SIG-M5 treated with dmso at 0.1 percent for 504 hours (cell line): Measurements from ENCODE around the gene CYTH4.
"Not testable (repeated sequence)": the region's sequence is repeated elsewhere in the genome, so short reads cannot be mapped to it uniquely, and the experiment has no call there.

Experiments used
- DNase-seq: peaks from one replicate; lab custom pipeline; 2025; ENCODE audit not compliant: unreplicated experiment; lab: John Stamatoyannopoulos, UW

CYTH4 gene, protein sequence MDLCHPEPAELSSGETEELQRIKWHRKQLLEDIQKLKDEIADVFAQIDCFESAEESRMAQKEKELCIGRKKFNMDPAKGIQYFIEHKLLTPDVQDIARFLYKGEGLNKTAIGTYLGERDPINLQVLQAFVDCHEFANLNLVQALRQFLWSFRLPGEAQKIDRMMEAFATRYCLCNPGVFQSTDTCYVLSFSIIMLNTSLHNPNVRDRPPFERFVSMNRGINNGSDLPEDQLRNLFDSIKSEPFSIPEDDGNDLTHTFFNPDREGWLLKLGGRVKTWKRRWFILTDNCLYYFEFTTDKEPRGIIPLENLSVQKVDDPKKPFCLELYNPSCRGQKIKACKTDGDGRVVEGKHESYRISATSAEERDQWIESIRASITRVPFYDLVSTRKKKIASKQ

DNA sequence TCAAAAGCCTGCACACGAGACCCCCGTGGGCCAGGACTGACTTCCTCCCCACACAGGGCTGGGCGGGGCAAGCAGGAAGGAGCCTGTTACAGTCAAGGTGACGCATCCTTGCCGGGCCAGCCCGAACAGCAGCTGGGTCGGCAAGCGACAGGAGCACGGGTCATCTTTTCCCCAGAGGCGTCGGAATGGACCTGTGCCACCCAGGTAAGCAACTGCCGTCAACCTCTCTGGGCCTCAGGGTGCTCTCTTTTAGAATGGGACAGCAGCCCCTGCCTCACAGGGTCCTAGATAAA, at the start of gene CYTH4:
CYTH4 (plus strand) TSS at position 124 of the 293 bp plus-strand sequence; CDS start at position 186, 62 bp downstream.
- DNase-seq, result peak; percentile 35

DNA sequence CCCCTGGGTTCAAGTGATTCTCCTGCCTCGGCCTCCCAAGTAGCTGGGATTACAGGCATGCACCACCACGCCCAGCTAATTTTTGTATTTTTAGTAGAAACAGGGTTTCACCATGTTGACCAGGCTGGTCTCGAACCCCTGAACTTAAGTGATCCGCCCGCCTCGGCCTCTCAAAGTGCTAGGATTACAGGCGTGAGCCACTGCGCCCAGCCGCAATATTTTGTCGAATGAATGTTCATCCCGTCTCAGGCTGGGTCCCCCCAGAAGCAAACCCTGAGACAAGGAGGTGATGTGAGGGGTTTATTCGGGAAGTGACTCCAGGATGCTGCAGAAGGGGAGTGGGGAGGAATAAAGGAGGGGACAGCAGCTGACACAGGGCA, 48.9 kb upstream of the CYTH4 start:
- DNase-seq, result not testable (repeated sequence)

DNA sequence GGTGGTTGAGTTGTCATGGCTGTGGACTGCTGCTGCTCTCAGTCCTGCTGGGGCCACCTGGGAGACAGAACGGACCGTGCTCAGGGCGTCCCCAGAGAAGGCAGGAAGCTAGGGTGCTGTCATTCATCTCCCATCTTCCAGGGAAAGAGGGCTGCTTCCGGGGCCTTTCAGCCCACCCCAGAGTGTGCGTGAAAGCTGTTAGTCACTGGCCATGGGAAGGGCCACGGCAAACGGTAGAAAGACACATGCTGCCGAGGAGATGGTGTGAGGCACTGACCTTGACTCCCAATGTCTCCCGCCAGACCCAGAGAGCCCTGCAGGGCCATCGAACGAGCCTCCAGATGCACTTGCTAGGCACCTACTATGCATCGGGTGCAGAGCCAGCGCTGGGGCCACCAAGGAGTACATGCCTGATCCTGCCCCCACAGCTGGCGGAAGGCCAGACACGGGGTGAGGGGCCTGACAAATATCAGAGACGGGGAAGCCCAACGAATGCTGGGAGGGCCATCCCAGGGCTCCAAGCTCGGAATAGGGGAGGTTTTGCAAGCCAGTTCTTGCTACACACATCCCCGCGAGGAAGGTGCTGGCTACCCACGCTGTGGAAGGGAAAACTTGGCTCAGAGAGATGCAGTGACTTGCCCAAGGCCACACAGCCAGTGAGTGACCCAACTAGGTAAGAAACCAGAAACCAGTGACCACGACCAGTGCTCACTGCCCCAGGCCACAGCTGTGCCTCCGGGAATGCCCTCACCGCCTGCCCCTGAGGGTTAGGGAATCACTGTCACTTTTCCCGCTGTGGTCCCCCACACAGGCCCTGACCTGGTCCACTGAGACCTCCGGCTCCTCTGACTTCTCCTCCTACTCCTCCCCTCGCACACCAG, 48.3 kb upstream of the CYTH4 start:
- DNase-seq, result no peak

DNA sequence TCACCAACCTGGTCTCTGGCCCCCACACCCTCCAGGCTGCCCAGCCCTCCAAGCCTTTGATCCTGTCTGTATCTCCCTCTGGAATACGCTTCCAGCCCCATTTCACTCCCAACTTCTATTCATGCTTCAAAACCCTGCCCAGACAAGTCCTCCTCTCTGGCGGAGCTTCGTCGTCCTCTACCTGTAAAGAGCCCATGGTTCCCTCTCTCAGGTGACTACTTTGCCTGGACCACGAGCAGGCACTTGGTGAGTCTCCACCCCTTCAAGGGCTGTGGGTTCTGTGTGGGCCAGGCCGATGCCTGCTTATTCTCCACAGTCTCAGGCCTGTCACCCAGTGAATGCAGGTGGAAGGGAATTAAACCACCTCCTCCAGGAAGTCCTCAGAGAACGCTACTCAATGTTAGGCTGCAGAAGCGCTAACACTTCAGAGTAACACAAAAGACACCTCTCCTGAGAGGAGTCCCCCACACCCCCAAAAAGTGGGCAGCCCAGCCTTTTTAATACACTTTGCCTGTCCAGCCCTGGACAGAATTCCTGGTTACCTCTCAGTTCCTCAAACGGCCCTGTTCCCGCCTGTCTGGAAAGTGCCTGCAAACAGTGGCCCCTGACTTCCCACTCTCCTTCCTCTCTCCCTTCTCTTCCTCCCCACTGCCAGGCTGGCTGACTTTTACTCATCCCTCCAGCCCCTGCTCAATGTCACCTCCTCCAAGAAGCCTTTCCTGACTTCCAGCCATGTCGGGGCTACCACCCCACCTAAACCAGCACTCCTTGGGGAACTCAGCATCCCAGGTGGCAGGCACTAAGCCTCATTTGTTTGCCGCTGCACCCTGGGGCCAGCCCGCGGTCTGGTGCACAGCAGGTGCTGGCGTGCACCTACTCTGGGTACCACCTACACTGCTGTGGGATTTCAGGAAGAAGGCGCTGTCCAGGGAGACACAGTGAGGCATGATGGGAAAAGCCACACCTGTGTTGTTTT, 47.3 kb upstream of the CYTH4 start:
- DNase-seq, result no peak

DNA sequence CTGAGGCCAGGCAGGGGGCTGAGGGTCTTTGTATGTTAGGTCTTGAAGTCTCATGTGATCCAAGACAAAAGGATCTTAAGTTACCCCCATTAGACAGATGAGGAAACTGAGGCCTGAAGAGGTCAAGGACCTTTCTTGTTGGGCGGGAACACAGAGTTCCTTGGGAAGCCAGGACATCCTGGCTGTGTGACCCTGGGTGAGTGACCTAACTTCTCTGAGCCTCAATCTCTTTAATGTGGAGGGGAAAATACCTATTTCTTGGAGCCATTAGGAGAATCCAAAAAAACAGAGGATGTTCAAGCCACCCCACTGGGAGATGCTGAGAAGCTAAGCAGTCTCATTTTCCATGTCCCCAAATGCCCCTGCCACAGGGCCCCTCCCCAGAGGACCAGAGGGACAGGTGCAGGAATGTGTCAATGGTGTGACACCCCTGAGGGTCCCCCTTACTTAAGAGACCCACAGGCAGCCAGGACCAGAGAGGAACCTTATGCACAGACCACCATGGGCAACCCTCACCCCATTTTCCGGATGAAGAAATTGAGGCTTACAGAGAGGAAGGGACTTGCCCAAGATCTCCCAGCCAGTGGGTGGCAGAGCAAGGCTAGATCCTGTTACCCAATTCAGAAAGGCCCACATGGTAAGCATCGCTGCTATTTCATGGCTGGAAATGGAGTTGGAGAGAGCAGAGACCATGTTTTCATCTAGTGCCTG, 46.3 kb upstream of the CYTH4 start:
- DNase-seq, result no peak

DNA sequence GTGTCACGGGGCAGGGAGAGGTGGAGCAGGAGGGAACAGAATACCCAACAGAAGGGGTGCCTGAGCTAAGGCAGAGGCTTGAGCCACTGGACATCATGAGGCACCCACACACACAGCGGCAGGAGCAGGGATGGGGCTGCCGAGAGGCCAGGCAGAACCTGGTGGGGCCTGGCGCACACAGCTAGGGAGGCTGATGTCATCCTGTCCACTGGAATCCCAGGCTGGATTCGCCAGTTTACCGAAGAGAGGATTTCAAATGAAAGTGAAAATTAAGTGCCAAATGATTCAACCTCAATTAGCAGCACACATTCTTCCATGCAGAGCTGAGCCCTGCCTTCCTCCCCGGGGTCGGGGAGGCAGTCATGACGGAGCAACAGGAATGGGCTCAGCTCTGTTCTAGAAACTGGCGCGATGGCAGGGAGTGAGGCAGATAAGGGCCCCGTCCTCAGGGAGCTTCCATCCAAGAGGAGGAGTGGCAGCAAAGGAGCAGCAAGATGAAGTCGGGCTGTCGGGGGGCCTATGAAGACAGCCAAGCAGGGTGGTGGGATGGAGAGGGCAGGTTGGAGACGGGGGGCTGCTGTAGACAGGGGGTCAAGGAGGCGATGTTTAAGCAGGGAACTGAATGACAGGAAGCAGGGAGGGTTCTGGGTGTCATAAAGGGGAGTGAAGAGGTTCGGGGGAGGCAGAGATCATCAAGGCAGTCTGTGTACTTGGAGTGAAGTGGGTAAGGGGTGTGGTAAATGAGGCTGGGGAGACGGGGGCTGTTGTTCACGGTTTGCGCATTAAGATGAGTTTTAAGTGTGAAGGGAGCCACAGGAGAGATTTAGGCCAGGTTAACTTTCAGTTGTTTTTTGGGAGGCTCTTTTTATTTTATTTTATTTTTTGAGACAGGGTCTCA, 44.7 kb upstream of the CYTH4 start:
- DNase-seq, result no peak

DNA sequence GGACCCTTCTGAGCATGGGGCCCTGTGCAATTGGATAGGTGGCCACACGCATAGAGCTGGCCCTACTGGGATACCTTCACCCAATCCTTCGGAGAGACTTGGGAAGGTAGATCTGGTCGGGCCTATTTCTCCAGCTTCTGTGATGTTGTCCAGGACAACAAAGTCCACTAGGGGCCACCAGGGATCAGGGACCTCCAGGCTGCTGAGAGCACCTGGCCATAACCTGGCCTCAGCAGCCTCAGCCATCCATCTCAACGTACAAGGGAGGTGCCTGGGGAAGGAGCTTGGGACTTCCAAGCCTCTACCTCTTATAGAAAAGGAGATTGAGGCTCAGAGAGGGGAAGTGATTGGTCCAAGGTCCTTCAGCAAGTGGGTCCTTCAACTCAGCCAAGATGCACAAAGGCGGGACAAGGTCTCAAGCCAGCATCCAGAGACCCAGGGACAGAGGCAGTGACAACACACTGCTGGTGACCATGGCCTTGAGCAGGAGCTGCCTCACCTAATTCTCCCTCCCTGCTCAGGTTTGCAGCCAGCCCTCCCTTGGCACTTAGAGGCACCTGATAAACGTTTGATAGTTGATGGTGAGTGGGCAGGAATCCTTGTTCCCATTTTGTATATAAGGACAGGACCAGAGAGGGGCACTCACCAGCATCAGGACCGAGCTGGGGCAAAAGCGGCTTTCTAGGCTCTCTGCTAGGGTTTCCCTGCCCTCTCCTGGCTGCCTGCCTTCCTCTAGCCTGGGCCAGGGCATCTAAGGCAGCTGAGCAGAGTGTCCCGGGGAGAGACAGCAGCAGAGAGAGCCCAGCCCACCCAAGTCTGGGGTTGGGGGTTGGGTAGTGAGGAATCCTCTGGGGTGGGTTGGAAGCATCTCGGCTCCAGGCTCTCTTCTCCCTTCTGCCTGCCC, 42.7 kb upstream of the CYTH4 start:
- no peak for DNase-seq

DNA sequence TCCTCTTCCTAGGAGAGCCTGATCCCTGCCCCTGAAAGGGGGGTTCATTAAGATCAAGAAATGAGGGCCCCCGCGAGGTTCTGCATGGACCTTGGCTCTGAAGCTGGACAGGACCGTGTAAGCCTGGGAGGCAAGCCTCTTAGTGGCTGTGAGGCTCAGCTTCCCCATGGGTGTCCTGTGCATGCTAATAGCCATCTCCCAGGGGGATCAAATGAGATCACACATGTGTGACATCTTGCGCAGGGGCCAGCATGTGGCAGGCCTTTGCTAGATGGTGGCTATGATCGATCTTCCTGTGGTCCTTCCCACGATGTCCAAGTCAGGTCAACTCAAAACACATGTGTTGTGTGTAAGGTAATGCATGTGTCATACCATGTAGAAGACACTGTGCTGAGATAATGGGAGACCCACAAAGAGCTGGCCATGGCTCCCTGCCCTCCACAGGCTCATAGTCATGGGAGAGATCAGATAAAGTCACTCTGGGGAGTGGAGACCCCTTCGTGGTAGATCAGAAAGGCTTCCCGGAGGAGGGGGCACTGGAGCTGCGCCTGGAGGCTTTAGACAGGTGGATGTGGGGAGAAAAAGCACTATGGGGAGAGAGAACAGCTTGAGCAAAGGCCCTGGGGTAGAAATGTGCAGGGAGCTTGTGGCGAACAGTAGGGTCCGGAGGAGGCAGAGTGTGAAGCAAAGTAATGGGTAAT, 41.9 kb upstream of the CYTH4 start:
- DNase-seq, result no peak

DNA sequence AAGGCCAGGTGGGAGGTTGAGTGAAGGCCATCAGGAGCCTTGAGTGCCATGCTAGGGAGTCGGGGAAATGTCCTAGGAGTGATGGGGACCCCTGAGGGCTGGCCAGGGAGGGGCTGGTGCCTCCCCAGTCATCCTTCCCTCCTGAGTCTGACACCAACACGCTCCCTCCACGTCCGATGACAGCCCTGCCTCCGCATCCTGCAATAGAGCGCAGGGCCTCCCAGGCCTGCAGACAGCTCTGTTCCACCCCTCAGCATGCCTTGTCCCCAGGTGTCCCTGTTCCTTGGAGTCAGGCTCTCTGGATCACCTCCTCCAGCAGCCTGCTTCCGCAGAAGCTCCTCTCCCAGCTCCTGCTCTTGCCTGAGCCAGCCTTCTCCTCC, 41.4 kb upstream of the CYTH4 start:
- DNase-seq, result no peak

DNA sequence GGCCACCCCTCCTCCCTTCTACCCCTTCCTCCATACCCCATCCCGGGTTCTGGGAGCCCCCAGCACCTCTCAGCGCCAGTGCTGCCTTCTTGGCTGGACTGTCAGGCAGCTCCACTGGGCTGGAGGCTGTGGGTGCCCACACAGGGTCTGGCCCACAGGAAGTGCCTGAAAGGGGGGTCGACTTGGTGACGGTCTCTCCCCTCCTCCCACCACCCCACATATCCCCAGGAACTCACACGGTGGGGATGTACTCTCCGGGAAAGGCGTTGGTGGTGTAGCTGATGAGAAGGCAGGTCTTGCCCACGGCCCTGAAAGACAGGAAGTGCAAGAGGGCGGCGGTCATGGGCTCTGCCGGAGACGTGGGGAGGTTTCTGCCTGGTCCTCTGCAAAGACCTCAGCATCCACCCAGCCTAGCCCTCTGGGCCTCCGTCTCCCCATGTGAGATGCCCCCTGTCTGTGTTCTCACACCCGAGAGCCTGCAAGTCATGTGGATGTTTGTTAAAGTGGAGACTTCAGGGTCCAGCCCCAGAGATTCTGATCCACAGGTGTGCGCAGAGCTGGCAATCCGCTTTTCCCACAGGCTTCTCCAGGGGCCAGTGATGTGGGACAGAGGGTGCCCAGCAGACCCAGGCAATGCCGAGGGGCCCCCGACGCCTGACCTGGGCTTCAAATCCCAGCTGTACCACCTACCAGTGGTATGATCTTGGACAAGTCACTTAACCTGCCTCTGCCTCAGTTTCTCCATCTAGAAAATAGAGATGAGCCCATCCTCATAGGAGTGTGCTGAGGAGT, 40.8 kb upstream of the CYTH4 start:
- DNase-seq, result no peak

DNA sequence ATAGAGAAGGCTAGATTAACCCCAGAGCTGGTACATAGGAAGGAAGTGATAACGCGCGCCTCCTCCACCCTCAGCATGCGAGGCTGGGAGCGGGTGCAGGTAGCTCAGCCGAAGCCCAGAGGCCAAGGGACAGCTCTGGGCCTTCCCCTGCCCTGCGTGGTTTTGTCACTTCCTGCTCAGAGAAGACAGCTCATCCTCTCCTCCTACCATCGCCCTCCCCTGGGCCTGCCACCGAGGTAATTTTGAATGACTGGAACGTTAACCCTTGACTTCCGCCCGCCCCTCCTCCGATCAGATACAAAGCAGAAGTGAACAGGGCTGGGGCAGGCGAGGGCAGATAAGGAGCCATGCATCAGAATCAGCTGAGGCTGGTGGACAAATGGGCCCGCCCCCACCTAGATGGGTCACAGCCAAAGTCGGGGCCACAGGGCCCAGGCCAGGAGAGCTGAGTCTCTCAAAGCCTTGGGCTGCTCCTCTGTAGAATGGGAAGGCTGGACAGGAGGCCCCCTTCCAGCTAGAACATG, 39.9 kb upstream of the CYTH4 start:
- DNase-seq, result peak; percentile 96

DNA sequence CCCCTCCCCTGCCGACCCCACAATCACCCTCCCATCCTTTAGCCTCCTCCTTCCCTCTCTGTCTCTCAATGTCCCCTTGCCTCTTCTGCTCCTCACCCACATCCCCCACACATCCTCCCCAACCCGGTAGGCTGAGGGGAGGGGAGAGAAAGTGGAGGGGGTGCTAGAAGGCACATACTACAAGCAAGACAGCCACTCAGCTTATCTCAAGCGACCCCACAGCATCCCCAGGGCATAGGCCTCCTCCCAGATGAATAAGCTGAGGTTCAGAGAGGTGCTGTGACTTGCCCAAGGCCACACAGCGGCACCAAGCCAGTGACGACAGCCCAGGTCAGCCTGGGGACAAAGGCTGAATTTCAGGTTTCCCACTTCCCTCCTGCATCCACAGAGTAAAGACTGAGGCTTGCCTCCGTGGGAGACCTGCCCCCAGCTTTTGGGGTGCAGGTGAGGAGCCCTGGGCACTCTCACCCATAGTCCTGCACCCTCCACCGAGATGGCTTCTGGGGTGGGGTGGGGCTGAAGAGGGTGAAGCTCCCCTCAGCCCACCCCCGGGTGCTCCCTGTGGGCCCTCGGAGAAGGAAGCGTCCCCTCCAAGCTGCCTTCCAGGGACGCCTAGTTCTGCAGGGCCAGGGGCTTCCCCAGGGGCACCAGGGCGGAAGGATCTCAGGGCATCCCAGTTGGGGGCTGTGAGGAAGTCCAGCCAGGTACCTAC, 38.8 kb upstream of the CYTH4 start:
- peak; percentile 16 for DNase-seq

DNA sequence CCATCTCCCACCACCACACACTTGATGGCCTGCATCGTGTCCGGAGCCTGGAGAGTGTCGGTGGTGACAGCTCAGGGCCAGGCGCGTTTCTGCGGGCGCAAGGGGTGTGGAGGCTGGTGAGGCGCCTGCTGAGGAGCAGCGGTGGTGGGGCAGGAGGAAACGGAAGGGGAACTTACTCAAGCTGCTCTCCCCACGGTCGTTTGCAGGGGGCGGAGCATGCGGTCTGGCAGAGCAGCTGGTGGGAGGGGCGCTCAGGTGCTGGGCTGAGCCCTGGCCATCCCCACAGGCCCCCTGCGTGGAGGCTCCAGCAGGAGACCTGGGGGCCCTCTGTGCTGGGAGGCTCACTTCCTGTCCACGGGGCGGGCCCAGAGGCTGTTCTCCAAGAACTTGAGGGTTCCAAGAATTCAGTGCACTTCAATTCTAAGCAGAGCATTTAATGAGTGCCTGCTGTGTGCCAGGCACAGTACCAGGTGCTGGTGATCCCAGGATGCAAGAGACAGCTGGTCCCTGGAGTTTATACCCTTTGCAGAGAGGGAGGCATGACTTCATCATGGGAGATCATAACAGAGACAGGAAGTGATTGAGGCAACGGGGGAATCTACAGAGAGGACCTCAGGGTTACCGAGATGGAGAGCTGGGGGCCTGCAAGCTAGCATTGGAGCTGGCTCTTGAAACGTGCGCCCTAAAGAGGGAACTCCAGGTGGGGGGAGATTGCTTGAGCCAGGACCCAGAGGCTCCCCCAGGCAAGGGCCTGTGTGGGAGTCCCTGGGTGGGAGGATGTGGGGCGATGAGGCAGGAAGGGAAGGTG, 38.0 kb upstream of the CYTH4 start, which contains the start of gene RAC2:
RAC2 (minus strand) TSS at position 156 of the 808 bp plus-strand sequence; CDS start at position 35, 121 bp downstream.
- DNase-seq, result peak; percentile 93

DNA sequence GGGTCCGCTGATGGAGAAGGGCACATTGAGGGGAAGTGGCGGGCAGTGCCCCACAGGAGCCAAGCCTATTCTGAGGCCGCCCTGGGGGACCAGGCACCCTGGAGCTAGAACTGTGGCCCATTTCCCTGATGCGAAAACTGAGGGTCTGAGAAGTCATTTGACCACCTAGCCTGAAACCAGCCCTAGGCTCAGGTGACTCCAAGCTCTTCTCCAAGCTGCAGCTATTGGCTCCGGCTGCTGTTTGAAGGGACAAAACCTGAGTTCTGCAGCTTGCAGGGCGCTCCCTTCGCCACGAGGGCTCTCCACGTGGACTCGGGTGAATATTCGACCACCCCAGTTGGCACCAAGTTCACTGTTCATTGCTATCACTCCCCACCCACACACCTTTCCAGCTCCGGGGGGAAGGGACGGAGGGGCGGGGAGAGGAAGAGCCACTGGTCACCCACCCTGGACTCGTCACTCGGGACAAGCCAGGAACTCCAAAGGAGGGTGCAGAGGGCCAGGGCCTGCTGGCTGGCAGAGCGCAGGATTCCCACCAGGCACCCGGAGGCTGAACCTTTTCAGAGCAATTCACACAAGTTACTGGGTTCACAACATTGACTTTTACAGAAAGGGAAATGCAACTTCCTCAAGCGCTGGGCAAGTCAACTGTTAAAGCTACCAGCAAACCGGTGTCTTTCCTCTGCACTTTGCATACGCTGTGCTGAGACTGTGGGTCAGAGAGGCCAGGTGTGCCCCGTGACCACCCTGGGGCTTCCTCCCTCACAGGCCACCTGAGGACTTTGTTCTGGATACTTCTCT, 37.2 kb upstream of the CYTH4 start:
- peak; percentile 54 for DNase-seq
